Right lobe of liver (tissue), 6 donors: ENCODE measurements around the gene C10orf71. TPM values are rescaled to one million over a fixed set of nuclear protein-coding genes. Genes with fewer than 3 reads are reported as not detected.

Experiments
- ATAC-seq, 4 donors: fragments of 200-7000 bp; cut with Tn5 transposase; one replicate each; pipeline ENCODE4 v1.9.1; 2020; ENCODE audit warnings: mild to moderate bottlenecking in 4 of 4, moderate library complexity in 4 of 4
- DNase-seq, 3 donors: peaks; one replicate each; pipeline ENCODE4 v3.0.0-alpha.2; 2020
- H3K27ac ChIP-seq, 3 donors: fragments of 200-600 bp; one replicate each; pipeline ENCODE4 v1.8.0; 2022
- H3K27me3 ChIP-seq, 2 donors: fragments of 200-600 bp; one replicate each; pipeline ENCODE4 v1.8.0; 2022
- H3K36me3 ChIP-seq, 4 donors: fragments of 200-600 bp; sonication (generic) in 1 of 4; one replicate each; pipeline versions ENCODE4 v1.5.1 to v1.8.0; 2017 to 2022; ENCODE audit warnings: control low read depth in 1 of 4
- H3K4me1 ChIP-seq, 4 donors: fragments of 200-600 bp; sonication (generic) in 1 of 4; one replicate each; pipeline versions ENCODE4 v1.5.1 to v1.8.0; 2017 to 2022; ENCODE audit warnings: control low read depth in 1 of 4
- H3K4me3 ChIP-seq, 3 donors: fragments of 200-600 bp; one replicate each; pipeline ENCODE4 v1.8.0; 2022
- H3K9me3 ChIP-seq, 4 donors: fragments of 200-600 bp; sonication (generic) in 1 of 4; one replicate each; pipeline versions ENCODE4 v1.5.1 to v1.8.0; 2017 to 2022; ENCODE audit warnings: control low read depth in 1 of 4
- POLR2A ChIP-seq: fragments of 450-650 bp; IDR thresholded peaks from one replicate; pipeline ENCODE4 v1.6.1; 2017; ENCODE audit warnings: antibody characterized with exemption, mild to moderate bottlenecking
- WGBS: methylation state at CpG from one replicate; pipeline ENCODE4 v1.1.6; 2018; ENCODE audit warnings: low coverage, low lambda C conversion rate; ENCODE audit not compliant: insufficient coverage; ENCODE audit errors: missing lambda C conversion rate; 5-methylcytosine and 5-hydroxymethylcytosine counted together
- intact Hi-C, 2 donors: fragments of 100-400 bp; cut with DNase I; formaldehyde crosslinking; loops; one replicate each; pipeline versions ENCODE4 v1.11.2 to v1.14.1; 2022
- total RNA-seq, 6 experiments: library from RNA; depleted of rRNA in 2 of 6; stranded (reverse); fragments of >200 nt in 2 of 6; fragmentation: NEBNext Ultra II Directional in 3 of 6; extraction: Animal tissue kit (Norgen Biotek cat#: 25700) in 3 of 6; gene quantifications; one replicate each; pipeline versions ENCODE4 v1.1.0 to v1.2.4, GENCODE V29; 2016 to 2023
- TF ChIP-seq, protein P1 (sequence below), 4 donors: fragments of 200-600 bp in 3 of 4; fragments of 450-650 bp in 1 of 4; IDR thresholded peaks; one replicate each; pipeline versions ENCODE4 v1.5.1 to v1.8.0; 2016 to 2022; ENCODE audit warnings: antibody characterized with exemption in 4 of 4, mild to moderate bottlenecking in 2 of 4
- donor health status: DM: no; HTN: yes; CAD: no.
- donor health status: DM: no; HTN: no; CAD: no.
- donor health status: DM: no; HTN: no; CAD: no.
- donor health status: DM: no; HTN: yes; CAD: no.
- donor health status: DM: no; HTN: yes; CAD: no.

C10orf71 gene
- total RNA-seq, 6 experiments from 2014 or later: 0.04 to 0.12 TPM; not detected in 4

DNA sequence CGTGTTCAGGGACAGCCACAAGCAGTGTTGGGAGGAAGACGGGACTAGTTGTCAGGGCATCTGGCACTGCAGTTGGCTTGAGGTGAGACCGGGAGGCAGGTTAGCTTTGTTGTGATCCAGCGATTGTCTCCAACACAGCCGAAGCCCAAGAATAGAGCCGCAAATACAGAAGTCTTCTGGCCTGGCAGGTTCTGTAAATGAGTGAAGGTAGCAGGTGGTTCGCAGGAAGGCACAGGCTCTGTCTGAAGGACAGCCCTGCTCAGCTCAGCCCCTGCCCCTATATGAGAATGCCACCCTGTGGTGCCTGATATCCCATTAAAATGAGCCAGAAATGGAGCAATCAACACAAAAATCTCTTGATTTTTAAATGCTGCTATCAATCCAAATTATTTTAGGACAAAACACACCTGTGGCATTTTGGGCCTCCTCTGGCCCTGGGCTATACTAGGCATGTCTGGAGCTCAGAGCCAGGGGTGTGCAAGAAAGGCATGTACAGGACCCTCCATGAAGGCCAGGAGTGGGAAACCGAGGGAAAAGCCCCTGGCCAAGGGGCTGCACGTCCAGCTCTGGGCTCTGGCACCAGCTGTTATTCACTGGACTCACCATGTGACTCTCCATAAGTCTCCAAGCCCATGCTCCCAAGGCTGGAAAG, 11.2 kb upstream of the C10orf71 start:
- no peak for ATAC-seq
- WGBS: 62% methylated on average over 6 of the region's 9 CpGs
- intact Hi-C loops: no loop called here

DNA sequence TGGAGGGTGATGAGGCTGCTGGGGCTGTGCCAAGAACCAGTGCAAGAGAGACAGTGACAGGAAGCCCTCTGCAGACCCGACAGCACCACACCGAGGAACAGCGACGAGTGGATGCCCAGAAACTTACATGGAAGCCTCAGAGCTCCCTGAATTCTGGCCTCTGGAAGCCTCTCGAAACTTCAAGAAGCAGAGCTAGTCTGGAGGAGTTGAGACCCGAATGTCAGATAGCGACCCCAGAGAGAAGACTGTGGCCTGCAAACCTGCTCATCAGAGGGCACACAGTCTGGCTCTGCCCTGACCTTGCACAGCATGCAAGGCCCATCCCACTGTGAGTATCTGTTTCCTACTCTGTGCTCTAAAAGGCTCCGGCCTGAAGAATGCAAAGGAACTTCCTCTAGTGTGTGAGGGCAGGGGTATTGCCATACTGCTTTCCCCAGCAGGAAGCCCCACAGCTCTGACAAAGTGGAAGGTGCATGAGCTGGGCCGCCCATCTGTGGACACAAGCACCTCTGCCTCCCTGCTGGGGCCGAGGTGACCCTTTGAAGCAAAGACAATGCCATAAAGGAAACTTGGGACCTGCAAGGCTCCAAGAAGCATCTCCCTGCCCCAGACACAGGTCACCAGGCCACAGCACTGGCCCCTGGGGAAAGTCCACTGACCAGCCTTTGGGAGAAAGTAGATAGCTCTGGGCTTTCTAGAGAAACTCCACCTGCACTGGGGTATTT, 10.5 kb upstream of the C10orf71 start:
- no peaks in the 10 kb centered on the region for H3K27me3 ChIP-seq
- no peaks in the 10 kb centered on the region for H3K4me1 ChIP-seq
- H3K27ac ChIP-seq: no peak overlapping the region
- no peaks in the 10 kb centered on the region for H3K36me3 ChIP-seq
- intact Hi-C loops: no loop called here
- no peak overlapping the region for H3K4me3 ChIP-seq
- H3K9me3 ChIP-seq: no peaks in the 10 kb centered on the region
- ATAC-seq (peak in 2 of 4 donors; percentile 19 to 24), DNase-seq (peak in 2 of 3 donors; percentile 40 to 50)
- no peak for TF ChIP-seq POLR2A
- TF ChIP-seq, protein P1, sequence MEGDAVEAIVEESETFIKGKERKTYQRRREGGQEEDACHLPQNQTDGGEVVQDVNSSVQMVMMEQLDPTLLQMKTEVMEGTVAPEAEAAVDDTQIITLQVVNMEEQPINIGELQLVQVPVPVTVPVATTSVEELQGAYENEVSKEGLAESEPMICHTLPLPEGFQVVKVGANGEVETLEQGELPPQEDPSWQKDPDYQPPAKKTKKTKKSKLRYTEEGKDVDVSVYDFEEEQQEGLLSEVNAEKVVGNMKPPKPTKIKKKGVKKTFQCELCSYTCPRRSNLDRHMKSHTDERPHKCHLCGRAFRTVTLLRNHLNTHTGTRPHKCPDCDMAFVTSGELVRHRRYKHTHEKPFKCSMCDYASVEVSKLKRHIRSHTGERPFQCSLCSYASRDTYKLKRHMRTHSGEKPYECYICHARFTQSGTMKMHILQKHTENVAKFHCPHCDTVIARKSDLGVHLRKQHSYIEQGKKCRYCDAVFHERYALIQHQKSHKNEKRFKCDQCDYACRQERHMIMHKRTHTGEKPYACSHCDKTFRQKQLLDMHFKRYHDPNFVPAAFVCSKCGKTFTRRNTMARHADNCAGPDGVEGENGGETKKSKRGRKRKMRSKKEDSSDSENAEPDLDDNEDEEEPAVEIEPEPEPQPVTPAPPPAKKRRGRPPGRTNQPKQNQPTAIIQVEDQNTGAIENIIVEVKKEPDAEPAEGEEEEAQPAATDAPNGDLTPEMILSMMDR (IDR thresholded peaks at IDR 0.05): no peak
- WGBS: 67% methylated on average over 1 of the region's 10 CpGs

More for the DNA sequence above, 11.2 kb upstream of the C10orf71 start:
- Histone ChIP-seq H3K36me3 (no peaks in the 10 kb centered on the region), H3K9me3 (no peaks in the 10 kb centered on the region), H3K4me3 (no peak overlapping the region), H3K27me3 (no peaks in the 10 kb centered on the region), H3K4me1 (no peaks in the 10 kb centered on the region), H3K27ac (no peak overlapping the region)
- DNase-seq: peak in 1 of 3 donors; percentile 18
- TF ChIP-seq POLR2A: no peak

DNA sequence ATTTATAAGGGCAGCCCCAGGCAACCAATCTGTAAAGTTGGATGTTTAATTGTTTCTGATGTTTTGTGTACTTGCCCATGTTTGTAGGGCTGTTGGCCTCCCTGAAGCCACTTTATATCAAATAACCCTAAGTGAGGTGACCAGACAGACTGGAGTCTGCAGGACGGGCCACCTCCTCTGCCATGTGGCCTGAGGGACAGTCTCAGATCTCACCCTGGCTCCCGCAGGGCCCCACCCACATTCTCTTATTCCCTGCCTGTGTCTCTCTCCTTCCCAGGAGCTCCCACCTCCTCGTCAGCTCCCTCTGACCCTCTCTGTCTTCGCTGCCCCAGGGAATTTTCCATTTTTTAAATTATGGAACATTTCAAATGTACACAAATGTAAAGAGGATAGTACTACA, 9.5 kb upstream of the C10orf71 start:
- DNase-seq (peak in 1 of 3 donors; percentile 27), ATAC-seq (no peak)
- intact Hi-C loops: no loop called here
- no peaks in the 10 kb centered on the region for H3K9me3 ChIP-seq
- 43% methylated on average over 4 of the region's 4 CpGs for WGBS
- H3K4me3 ChIP-seq: no peak overlapping the region
- no peak overlapping the region for H3K27ac ChIP-seq
- H3K27me3 ChIP-seq: no peaks in the 10 kb centered on the region
- no peaks in the 10 kb centered on the region for H3K36me3 ChIP-seq
- TF ChIP-seq, protein P1 (IDR thresholded peaks at IDR 0.05): no peak
- TF ChIP-seq POLR2A: no peak
- H3K4me1 ChIP-seq: no peaks in the 10 kb centered on the region

DNA sequence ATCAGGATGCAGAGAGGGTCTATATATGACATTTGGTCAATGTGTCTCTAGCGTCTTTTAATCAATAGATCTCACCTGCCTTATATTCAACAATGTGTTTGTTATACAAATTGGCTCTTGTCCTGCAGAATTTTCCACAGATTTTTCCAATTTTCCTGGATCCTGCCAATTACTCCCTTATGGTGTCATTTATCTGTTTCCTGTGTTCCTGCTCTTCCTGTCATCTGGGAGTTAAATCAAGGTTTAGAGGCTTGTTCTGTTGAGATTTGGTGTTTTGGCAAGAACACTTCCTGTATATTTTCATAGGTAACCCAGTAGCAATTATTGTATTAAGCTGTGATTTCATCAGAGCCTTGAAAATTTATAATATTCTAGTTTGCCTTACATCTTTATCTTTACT, 8.8 kb upstream of the C10orf71 start:
- intact Hi-C loops: no loop called here
- no peak overlapping the region for H3K27ac ChIP-seq
- DNase-seq (no peak), ATAC-seq (no peak)
- H3K4me1 ChIP-seq: no peaks in the 10 kb centered on the region
- H3K27me3 ChIP-seq: no peaks in the 10 kb centered on the region
- no peaks in the 10 kb centered on the region for H3K36me3 ChIP-seq
- H3K9me3 ChIP-seq: no peaks in the 10 kb centered on the region
- H3K4me3 ChIP-seq: no peak overlapping the region
- no peak for TF ChIP-seq POLR2A
- TF ChIP-seq, protein P1 (IDR thresholded peaks at IDR 0.05): no peak
- 29% methylated on average over 1 of the region's 1 CpG for WGBS

DNA sequence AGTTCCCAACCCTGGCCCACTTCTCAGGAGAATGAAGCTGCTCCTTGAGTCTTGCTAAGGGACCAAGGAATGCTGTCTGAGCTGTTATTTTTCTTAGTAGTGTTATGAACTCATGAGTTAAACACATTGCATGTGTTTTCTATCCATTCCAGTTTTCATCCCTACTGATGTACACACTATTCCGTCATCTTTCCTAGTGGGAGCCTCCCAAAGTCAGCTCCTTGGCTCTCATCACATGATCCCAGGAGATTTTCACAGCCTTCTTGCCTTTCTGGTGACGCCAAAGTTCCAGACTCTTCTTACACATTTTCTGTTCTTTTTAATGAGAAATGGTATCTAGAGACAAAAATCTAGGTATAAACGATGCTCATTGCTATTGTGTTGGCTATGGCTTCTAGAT, 8.4 kb upstream of the C10orf71 start:
- WGBS: 59% methylated on average over 3 of the region's 3 CpGs
- TF ChIP-seq, protein P1 (IDR thresholded peaks at IDR 0.05): no peak
- no peak overlapping the region for H3K4me3 ChIP-seq
- DNase-seq: peak in 1 of 3 donors; percentile 19
- intact Hi-C loops: no loop called here
- ATAC-seq: no peak
- H3K36me3 ChIP-seq: no peaks in the 10 kb centered on the region
- no peaks in the 10 kb centered on the region for H3K27me3 ChIP-seq
- H3K4me1 ChIP-seq: no peaks in the 10 kb centered on the region
- H3K27ac ChIP-seq: no peak overlapping the region
- H3K9me3 ChIP-seq: no peaks in the 10 kb centered on the region
